Middle frontal gyrus (tissue), 1 donor: ENCODE data around the gene PRR14L.
"Not testable (repeated sequence)": the region's sequence is repeated elsewhere in the genome, so short reads cannot be mapped to it uniquely, and the experiment has no call there.

ENCODE experiments used
- DNase-seq: peaks from one replicate; pipeline ENCODE4 v3.0.0-alpha.2; 2015; ENCODE audit warnings: low spot score; ENCODE audit errors: extremely low spot score

Gene PRR14L

DNA sequence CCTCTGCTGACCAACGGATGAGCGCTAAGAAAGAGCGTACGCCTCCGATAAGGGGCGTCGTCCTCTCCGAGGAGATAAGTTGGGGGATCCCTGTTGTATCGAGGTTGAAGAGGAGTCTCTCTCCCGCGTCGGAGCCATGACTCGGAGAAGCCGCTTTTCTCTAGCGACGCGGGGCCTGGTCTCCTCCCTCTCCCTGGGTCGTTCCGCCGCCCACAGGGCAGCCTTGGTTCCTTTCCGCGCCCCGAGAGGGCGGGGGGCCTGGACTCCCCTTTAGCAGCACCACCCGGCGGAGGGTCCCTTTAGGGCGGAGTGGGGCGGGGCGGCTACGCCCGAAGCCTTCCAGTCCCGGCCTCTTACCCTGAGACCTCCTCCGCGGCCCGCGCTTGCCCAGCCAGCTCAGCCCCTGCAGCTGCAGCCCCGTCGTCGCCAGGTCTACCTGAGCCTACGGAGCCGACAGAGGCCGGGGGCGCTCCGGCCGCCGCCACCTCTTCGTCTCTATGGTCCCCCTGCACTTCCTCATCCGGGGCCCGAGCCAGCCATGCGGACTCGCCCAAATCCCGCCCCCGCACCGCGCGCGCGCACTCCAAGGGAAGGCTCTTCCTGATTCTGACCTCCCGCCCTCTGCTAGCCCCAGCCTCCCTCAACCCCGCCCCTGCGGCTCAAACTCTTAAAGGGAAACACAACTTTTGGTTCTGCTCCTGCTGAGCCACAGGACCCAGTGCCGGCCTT lies at the start of gene PRR14L:
PRR14L (minus strand) TSS at position 497 of the 729 bp plus-strand sequence. CDS start 11,272 bp downstream, outside the sequence.
- peak; percentile 92 for DNase-seq

DNA sequence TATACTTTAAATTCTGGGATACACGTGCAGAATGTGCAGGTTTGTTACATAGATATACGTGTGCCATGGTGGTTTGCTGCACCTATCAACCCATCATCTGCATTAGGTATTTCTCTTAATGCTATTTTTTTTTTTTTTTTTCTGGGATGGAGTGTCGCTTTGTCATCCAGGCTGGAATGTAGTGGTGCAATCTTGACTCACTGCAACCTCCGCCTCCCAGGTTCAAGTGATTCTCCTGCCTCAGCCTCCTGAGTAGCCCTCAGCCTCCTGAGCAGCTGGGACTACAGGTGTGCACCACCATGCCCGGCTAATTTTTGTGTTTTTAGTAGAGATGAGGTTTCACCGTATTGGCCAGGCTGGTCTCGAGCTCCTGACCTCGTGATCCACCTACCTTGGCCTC lies 49.4 kb upstream of the PRR14L start:
- not testable (repeated sequence) for DNase-seq

- DNase-seq: no peak
These were observed 40.3 kb upstream of the PRR14L start for GRCh38 chr22:31790240-31790639.

DNA sequence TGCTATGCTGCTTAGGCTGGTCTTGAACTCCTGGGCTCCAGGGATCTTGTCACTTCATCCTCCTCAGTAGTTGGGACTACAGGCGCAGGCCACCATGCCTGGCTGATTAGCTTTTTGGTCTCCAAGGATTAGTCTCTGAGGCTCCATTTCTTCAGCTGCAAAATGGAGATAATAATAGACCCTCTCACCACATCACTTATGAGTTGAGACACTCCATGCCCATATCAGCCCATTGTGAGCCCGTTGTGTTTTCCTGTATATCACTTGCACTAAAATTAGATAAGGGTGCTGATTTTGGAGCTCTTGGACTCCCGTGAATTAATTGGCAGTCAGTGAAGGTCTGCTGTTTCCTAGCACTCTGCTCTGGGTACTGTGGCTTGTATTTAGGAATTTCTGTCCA lies 39.9 kb upstream of the PRR14L start:
- DNase-seq: no peak

GRCh38 chr22:31776231-31776630 lies 26.3 kb upstream of the PRR14L start:
- no peak for DNase-seq

DNA sequence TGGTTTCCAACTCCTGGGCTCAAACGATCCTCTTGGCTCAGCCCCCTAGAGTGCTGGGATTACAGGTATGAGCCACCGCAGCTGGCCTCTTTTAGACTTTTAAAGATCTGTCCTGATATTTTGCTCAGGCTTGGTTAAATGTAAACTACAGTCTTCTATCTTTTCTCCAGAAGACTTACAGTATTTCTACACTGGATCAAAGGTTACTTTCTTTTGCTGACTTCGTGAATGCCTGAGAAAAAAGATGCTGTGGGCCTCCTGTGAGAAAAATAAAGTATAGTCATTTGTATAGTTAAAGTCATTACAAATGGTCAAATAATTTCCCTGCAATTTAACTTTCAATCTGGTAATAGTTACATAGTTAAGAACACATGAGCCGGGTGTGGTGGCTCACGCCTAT lies 23.5 kb upstream of the PRR14L start:
- no peak for DNase-seq

GRCh38 chr22:31768422-31769059 lies 18.6 kb upstream of the PRR14L start:
- no peak for DNase-seq

GRCh38 chr22:31764785-31765184 lies 14.9 kb upstream of the PRR14L start:
- no peak for DNase-seq

DNA sequence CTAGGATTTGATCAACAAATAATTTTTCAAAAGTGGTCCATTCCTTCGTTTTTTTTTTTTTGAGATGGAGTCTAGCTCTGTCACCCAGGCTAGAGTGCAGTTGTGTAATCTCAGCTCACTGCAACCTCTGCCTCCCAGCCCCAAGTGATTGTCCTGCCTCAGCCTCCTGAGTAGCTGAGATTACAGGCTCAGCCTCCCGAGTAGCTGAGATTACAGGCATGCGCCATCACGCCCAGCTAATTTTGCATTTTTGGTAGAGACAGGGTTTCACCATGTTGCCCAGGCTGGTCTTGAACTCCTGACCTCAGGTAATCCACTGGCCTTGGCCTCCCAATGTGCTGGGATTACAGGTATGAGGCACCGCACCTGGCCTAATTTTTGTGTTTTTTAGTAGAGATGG lies 8.9 kb upstream of the PRR14L start:
- DNase-seq: not testable (repeated sequence)

GRCh38 chr22:31757265-31757664 lies 7.3 kb upstream of the PRR14L start:
- DNase-seq: no peak

GRCh38 chr22:31754813-31755212 lies 4.9 kb upstream of the PRR14L start:
- no peak for DNase-seq

GRCh38 chr22:31753634-31754501 lies 3.9 kb upstream of the PRR14L start, which contains the start of gene DEPDC5:
DEPDC5 (plus strand) TSS chr22:31754019; CDS start chr22:31754922, 903 bp downstream.
- DNase-seq: peak; percentile 84

GRCh38 chr22:31753005-31753633 lies 3.2 kb upstream of the PRR14L start:
- DNase-seq: no peak

GRCh38 chr22:31752096-31752847 lies 2.3 kb upstream of the PRR14L start:
- no peak for DNase-seq

DNA sequence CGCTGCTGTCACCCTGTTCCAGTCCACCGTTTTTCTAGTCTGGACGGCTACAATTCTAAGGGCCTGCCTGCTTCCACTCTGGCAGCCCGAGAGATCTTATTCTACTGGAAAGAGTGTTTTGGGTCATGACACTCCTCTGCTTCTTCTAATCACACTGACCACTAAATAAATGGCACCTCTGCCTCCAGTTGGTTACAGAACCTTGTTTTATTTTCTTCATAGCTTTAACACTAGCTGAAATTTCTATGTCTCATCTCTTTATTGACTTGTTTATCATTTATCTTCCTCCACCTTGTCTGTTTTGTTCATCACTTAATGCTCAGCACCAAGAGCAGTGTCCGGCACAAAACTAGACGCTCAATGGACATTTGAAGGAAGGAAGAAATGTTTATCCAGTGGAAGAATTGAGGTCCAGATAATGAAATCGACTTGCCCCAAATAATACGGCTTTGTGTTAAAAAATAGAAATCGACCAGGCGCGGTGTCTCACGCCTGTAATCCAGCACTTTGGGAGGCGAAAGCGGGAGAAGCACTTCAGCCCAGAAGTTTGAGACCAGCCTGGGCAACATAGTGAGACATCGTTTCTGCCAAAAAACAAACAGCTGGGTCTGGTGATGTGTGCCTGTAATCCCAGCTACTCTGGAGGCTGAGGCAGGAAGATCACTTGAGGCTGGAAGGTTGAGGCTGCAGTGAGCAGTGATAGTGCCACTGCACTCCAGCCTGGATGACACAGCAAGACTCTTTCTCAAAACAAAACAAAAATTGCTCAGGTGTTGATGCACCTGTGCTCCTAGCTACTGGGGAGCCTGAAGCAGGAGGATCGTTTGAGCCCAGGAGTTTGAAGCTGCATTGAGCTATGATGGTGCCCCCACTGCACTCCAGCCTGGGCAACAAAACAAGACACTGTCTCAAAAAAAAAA lies 693 bp upstream of the PRR14L start:
- no peak for DNase-seq

DNA sequence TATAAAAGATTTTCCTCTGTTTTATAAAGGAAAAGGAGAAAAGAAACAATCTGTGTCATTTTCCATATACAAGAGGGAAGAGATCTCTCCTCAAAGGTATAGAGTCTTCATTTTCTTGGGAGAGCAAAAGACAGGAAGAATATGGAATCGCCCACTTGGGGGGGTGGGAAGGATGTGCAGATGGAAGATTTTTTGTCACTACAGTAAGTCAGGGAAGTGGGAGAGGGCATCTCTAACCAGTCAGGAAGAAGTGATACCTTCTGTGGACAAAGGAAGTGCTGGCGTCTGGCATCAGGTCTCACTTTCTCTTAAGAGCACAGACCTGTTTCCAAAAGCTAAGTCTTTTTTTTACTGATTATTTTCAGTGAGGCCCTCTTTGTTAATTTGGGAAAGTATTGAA lies 1.4 kb downstream of the PRR14L start:
- no peak for DNase-seq

DNA sequence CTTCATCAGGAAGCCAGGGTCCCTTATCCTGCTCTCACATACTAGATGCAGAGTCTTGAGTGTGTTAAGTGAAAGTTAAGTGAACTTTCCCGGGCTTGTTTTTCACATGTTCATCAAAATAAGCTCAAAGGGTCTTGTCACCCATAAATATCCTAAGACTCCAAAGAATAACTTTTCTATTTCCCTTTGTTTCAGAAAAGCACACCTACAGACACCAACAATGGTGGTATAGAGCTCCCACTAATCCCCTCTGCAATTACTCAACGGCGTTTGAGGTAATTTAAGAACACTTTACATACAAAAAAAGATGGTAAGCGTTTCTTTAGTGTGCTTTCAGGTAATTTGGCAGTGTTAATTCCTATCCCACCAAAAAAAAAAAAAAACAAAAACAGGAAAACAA lies 2.5 kb downstream of the PRR14L start:
- no peak for DNase-seq

- DNase-seq: no peak
These were observed 6.1 kb downstream of the PRR14L start for GRCh38 chr22:31743871-31744270.

DNA sequence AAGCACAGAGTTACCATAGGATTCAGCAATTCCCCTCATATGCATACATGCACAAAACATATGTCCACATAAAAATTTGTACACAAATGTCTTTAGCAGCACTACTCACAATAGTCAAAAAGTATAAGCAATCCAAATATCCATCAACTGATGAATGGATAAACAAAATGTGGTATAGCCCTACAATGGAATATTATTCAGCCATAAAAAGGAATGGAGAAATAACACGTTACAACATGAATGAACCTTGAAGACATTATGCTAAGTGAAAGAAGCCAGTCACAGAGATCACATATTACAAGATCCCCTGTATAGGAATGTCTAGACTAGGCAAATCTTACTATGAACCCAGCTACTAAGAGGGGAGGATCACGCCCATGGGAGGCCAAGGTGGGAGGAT lies 7.2 kb downstream of the PRR14L start:
- no peak for DNase-seq

- DNase-seq: no peak
These were observed 7.8 kb downstream of the PRR14L start for GRCh38 chr22:31742115-31742514.
